ENCODE results near the gene GSC2. TPM values are rescaled to one million over a fixed set of nuclear protein-coding genes. Genes with fewer than 3 reads are reported as not detected.

GSC2 gene
- total RNA-seq, 2 experiments from 2014 or later = not detected

GRCh38 chr22:19124377-19124776, 25.7 kb downstream of the GSC2 start:
- Mint-ChIP-seq H3K36me3 (peaks cover 4% of the 10 kb centered on the region), H3K4me3 (no peak overlapping the region), H3K27ac (no peak overlapping the region), H3K27me3 (no peaks in the 10 kb centered on the region), H3K4me1 (peaks cover 23% of the 10 kb centered on the region), H3K9me3 (no peaks in the 10 kb centered on the region)
- no peak for DNase-seq

- no peak for DNase-seq
- no peaks in the 10 kb centered on the region for H3K9me3 Mint-ChIP-seq
- no peak overlapping the region for H3K4me3 Mint-ChIP-seq
- peaks cover 4% of the 10 kb centered on the region for H3K36me3 Mint-ChIP-seq
- H3K27ac Mint-ChIP-seq = no peak overlapping the region
- H3K4me1 Mint-ChIP-seq = peaks cover 28% of the 10 kb centered on the region
- H3K27me3 Mint-ChIP-seq = no peaks in the 10 kb centered on the region
These were observed 26.2 kb downstream of the GSC2 start for GRCh38 chr22:19123936-19124335.

GRCh38 chr22:19122752-19123492, 27.2 kb downstream of the GSC2 start:
- peak overlapping the region; percentile 79 for H3K4me3 Mint-ChIP-seq
- no peak overlapping the region for H3K27ac Mint-ChIP-seq

GRCh38 chr22:19122143-19122751, 27.8 kb downstream of the GSC2 start, which contains the start of gene DGCR2:
Gene DGCR2 (minus strand): TSS chr22:19122412. CDS start chr22:19122206, 206 bp downstream.
- Mint-ChIP-seq H3K27ac (peak within 1 kb of the TSS; percentile 79), H3K36me3 (peaks cover 4% of the 10 kb centered on the region), H3K4me1 (peaks cover 43% of the 10 kb centered on the region), H3K27me3 (no peaks in the 10 kb centered on the region), H3K9me3 (no peaks in the 10 kb centered on the region), H3K4me3 (peak within 1 kb of the TSS; percentile 90)
- peak; percentile 96 for DNase-seq

More at GRCh38 chr22:19122752-19123492, 27.2 kb downstream of the GSC2 start:
- no peak for DNase-seq
- Mint-ChIP-seq H3K36me3 (peaks cover 4% of the 10 kb centered on the region), H3K4me1 (peaks cover 37% of the 10 kb centered on the region), H3K9me3 (no peaks in the 10 kb centered on the region), H3K27me3 (no peaks in the 10 kb centered on the region)

- Mint-ChIP-seq H3K9me3 (no peaks in the 10 kb centered on the region), H3K27me3 (no peaks in the 10 kb centered on the region), H3K36me3 (peaks cover 4% of the 10 kb centered on the region), H3K27ac (peak overlapping the region; percentile 79), H3K4me1 (peaks cover 48% of the 10 kb centered on the region), H3K4me3 (peak overlapping the region; percentile 90)
- DNase-seq = peak; percentile 33
These were observed 28.4 kb downstream of the GSC2 start for GRCh38 chr22:19121631-19122142.

GRCh38 chr22:19120829-19121630, 29.1 kb downstream of the GSC2 start:
- peak overlapping the region; percentile 79 for H3K27ac Mint-ChIP-seq
- peaks cover 55% of the 10 kb centered on the region for H3K4me1 Mint-ChIP-seq
- peaks cover 4% of the 10 kb centered on the region for H3K36me3 Mint-ChIP-seq
- DNase-seq = peak; percentile 49
- no peaks in the 10 kb centered on the region for H3K9me3 Mint-ChIP-seq
- peak overlapping the region; percentile 90 for H3K4me3 Mint-ChIP-seq
- H3K27me3 Mint-ChIP-seq = no peaks in the 10 kb centered on the region

- no peak for DNase-seq
- H3K36me3 Mint-ChIP-seq = peaks cover 4% of the 10 kb centered on the region
- no peaks in the 10 kb centered on the region for H3K9me3 Mint-ChIP-seq
- peaks cover 64% of the 10 kb centered on the region for H3K4me1 Mint-ChIP-seq
- H3K27me3 Mint-ChIP-seq = no peaks in the 10 kb centered on the region
- peak overlapping the region; percentile 90 for H3K4me3 Mint-ChIP-seq
- H3K27ac Mint-ChIP-seq = no peak overlapping the region
These were observed 30.1 kb downstream of the GSC2 start for GRCh38 chr22:19119949-19120348.

GRCh38 chr22:19118329-19118880, 31.7 kb downstream of the GSC2 start:
- H3K27me3 Mint-ChIP-seq = no peaks in the 10 kb centered on the region
- H3K27ac Mint-ChIP-seq = no peak overlapping the region
- peaks cover 4% of the 10 kb centered on the region for H3K36me3 Mint-ChIP-seq
- H3K4me1 Mint-ChIP-seq = peaks cover 67% of the 10 kb centered on the region
- peak overlapping the region; percentile 10 for H3K4me3 Mint-ChIP-seq
- DNase-seq = no peak
- H3K9me3 Mint-ChIP-seq = no peaks in the 10 kb centered on the region

GRCh38 chr22:19117111-19117512, 33.0 kb downstream of the GSC2 start:
- no peaks in the 10 kb centered on the region for H3K9me3 Mint-ChIP-seq
- peaks cover 4% of the 10 kb centered on the region for H3K36me3 Mint-ChIP-seq
- no peak overlapping the region for H3K27ac Mint-ChIP-seq
- H3K4me1 Mint-ChIP-seq = peaks cover 61% of the 10 kb centered on the region
- H3K27me3 Mint-ChIP-seq = no peaks in the 10 kb centered on the region
- no peak overlapping the region for H3K4me3 Mint-ChIP-seq
- no peak for DNase-seq

GRCh38 chr22:19115628-19116027, 34.5 kb downstream of the GSC2 start:
- DNase-seq = no peak
- Mint-ChIP-seq H3K4me3 (no peak overlapping the region), H3K4me1 (peaks cover 65% of the 10 kb centered on the region), H3K9me3 (no peaks in the 10 kb centered on the region), H3K27me3 (no peaks in the 10 kb centered on the region), H3K36me3 (peaks cover 2% of the 10 kb centered on the region), H3K27ac (no peak overlapping the region)

- Mint-ChIP-seq H3K36me3 (peaks cover 2% of the 10 kb centered on the region), H3K4me3 (no peak overlapping the region), H3K27ac (no peak overlapping the region), H3K4me1 (peaks cover 63% of the 10 kb centered on the region), H3K27me3 (no peaks in the 10 kb centered on the region), H3K9me3 (no peaks in the 10 kb centered on the region)
- DNase-seq = no peak
These were observed 35.0 kb downstream of the GSC2 start for GRCh38 chr22:19114984-19115552.

GRCh38 chr22:19113429-19113828, 36.7 kb downstream of the GSC2 start:
- Mint-ChIP-seq H3K27me3 (no peaks in the 10 kb centered on the region), H3K27ac (no peak overlapping the region), H3K4me3 (no peak overlapping the region), H3K4me1 (peaks cover 65% of the 10 kb centered on the region), H3K9me3 (no peaks in the 10 kb centered on the region), H3K36me3 (peaks cover 2% of the 10 kb centered on the region)
- no peak for DNase-seq

- Mint-ChIP-seq H3K4me3 (no peak overlapping the region), H3K4me1 (peaks cover 67% of the 10 kb centered on the region), H3K27ac (peak overlapping the region; percentile 52), H3K27me3 (no peaks in the 10 kb centered on the region), H3K9me3 (no peaks in the 10 kb centered on the region), H3K36me3 (peaks cover 6% of the 10 kb centered on the region)
- DNase-seq = no peak
These were observed 38.5 kb downstream of the GSC2 start for GRCh38 chr22:19111584-19111983.

GRCh38 chr22:19111140-19111539, 39.0 kb downstream of the GSC2 start:
- Mint-ChIP-seq H3K27ac (peak overlapping the region; percentile 52), H3K4me3 (no peak overlapping the region), H3K27me3 (no peaks in the 10 kb centered on the region), H3K9me3 (no peaks in the 10 kb centered on the region), H3K4me1 (peaks cover 67% of the 10 kb centered on the region), H3K36me3 (peaks cover 6% of the 10 kb centered on the region)
- no peak for DNase-seq

Data from activated naive CD8-positive, alpha-beta T cell treated with anti-CD3 and anti-CD28 coated beads for 36 hours (primary cell).